ENCODE results near the gene CSF3. TPM values are rescaled to one million over a fixed set of nuclear protein-coding genes. Genes with fewer than 3 reads are reported as not detected.

CSF3 gene
- total RNA-seq, 1 experiment from 2014 or later = not detected

DNA sequence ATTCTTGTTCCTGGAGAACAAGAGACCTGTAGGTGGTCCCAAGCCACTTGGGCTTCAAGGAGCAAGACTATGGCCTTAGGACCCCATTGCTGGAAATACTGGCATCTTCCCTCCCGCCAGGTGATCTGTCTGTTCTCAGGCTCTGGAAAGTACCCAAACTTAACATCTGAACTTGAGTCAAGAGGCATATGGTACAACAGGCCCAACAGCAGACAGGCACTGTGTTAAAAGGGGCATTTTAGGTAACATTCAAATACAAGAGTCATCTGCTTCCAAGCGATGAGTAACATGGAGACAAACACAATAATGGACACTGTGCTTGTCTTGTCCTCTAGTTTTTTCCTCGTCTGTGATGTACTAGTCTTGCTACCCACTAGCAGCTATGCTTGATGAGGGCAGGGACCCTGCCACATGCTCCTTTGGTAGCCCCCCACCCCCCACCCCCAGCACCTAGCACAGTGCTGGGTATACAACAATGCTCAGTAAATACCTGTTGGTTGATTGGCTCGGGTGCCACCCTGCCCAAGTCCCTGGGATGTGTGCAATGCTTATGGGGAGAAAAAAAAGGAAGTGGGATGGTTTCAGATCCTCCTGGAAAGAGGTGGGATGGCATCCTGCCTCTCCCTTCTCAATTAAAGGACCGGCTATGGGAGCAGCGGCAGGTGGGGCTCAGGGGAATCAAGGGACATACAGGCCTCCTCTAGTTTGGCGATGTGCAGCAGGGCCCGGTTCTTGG is 19.4 kb downstream of the CSF3 start:
- H3K4me2 ChIP-seq (ENCODE audit: low read length) = no peak overlapping the region
- H3K4me1 ChIP-seq (ENCODE audit: control insufficient read depth in 1 of 2, insufficient read depth in 2 of 2, low read length in 2 of 2) = peaks cover 3 to 8% of the 10 kb centered on the region in 2 experiments; a peak in 3 of 4 replicates
- 0 out of 2 replicates have a peak, but pooled peaks have one; percentile 8 for ATAC-seq
- TF ChIP-seq ZBTB33 (IDR thresholded peaks at IDR 0.05; ENCODE audit: extremely low read depth, insufficient replicate concordance, low read length) = no peak
- TF ChIP-seq SP1 (IDR thresholded peaks at IDR 0.05; ENCODE audit: low read depth) = no peak
- no peak for TF ChIP-seq CTCF (IDR thresholded peaks at IDR 0.05 in 2 of 3, conservative IDR thresholded peaks at IDR 0.05 in 1 of 3; ENCODE audit: borderline replicate concordance in 1 of 3, insufficient read depth in 1 of 3, low read depth in 2 of 3, low read length in 2 of 3)
- TF ChIP-seq EGR1 (IDR thresholded peaks at IDR 0.05; ENCODE audit: low read depth) = no peak
- TF ChIP-seq JUND (IDR thresholded peaks at IDR 0.05) = no peak
- no peak for TF ChIP-seq SRF (IDR thresholded peaks at IDR 0.05; ENCODE audit: low read depth)
- TF ChIP-seq TCF7L2 (IDR thresholded peaks at IDR 0.05; ENCODE audit: borderline replicate concordance, extremely low read depth, insufficient read depth, insufficient read length) = no peak
- no peak for TF ChIP-seq RAD21 (IDR thresholded peaks at IDR 0.05; ENCODE audit: low read depth)
- TF ChIP-seq, protein P1, sequence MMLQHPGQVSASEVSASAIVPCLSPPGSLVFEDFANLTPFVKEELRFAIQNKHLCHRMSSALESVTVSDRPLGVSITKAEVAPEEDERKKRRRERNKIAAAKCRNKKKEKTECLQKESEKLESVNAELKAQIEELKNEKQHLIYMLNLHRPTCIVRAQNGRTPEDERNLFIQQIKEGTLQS (IDR thresholded peaks at IDR 0.05) = no peak
- TF ChIP-seq, protein P2, sequence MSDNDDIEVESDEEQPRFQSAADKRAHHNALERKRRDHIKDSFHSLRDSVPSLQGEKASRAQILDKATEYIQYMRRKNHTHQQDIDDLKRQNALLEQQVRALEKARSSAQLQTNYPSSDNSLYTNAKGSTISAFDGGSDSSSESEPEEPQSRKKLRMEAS (IDR thresholded peaks at IDR 0.05) = no peak
- TF ChIP-seq, protein P3, sequence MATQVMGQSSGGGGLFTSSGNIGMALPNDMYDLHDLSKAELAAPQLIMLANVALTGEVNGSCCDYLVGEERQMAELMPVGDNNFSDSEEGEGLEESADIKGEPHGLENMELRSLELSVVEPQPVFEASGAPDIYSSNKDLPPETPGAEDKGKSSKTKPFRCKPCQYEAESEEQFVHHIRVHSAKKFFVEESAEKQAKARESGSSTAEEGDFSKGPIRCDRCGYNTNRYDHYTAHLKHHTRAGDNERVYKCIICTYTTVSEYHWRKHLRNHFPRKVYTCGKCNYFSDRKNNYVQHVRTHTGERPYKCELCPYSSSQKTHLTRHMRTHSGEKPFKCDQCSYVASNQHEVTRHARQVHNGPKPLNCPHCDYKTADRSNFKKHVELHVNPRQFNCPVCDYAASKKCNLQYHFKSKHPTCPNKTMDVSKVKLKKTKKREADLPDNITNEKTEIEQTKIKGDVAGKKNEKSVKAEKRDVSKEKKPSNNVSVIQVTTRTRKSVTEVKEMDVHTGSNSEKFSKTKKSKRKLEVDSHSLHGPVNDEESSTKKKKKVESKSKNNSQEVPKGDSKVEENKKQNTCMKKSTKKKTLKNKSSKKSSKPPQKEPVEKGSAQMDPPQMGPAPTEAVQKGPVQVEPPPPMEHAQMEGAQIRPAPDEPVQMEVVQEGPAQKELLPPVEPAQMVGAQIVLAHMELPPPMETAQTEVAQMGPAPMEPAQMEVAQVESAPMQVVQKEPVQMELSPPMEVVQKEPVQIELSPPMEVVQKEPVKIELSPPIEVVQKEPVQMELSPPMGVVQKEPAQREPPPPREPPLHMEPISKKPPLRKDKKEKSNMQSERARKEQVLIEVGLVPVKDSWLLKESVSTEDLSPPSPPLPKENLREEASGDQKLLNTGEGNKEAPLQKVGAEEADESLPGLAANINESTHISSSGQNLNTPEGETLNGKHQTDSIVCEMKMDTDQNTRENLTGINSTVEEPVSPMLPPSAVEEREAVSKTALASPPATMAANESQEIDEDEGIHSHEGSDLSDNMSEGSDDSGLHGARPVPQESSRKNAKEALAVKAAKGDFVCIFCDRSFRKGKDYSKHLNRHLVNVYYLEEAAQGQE (IDR thresholded peaks at IDR 0.05; ENCODE audit: low read depth) = no peak
- TF ChIP-seq EZH2 (IDR thresholded peaks at IDR 0.05) = no peak
- TF ChIP-seq SIN3A (IDR thresholded peaks at IDR 0.05; ENCODE audit: low read depth) = no peak
- no peak for TF ChIP-seq CBX3 (IDR thresholded peaks at IDR 0.05; ENCODE audit: low read depth)
- TF ChIP-seq ELF1 (IDR thresholded peaks at IDR 0.05; ENCODE audit: borderline replicate concordance, low read depth) = no peak
- no peak for TF ChIP-seq ZFX (IDR thresholded peaks at IDR 0.05)
- no peak for TF ChIP-seq CEBPB (IDR thresholded peaks at IDR 0.05; ENCODE audit: low read depth)
- no peak for TF ChIP-seq POLR2A (IDR thresholded peaks at IDR 0.05; ENCODE audit: borderline replicate concordance, extremely low read depth, insufficient read depth, insufficient read length)
- TF ChIP-seq POLR2AphosphoS5 (IDR thresholded peaks at IDR 0.05; ENCODE audit: low read depth, low read length) = no peak
- no peak for TF ChIP-seq ZNF274 (IDR thresholded peaks at IDR 0.05; ENCODE audit: low read depth, low read length)
- BruUV-seq (replicated peaks) = no TSS peak
- no peak overlapping the region for H3K27ac ChIP-seq (ENCODE audit: low read depth, low read length)
- intact Hi-C loops (cut with micrococcal nuclease) = no loop called here
- H3K79me2 ChIP-seq (ENCODE audit: insufficient read depth, low read length) = no peaks in the 10 kb centered on the region
- ChIA-PET RAD21 (ENCODE audit: low non-redundant PET in 1 of 2, low total read pairs in 2 of 2, uncharacterized antibody in 2 of 2, unreplicated experiment in 2 of 2) (interaction anchor here (0.6 to 1.8 kb wide), 5 partner anchors 21 to 78 kb away, joined by 3 to 6 read pairs (median 4); no protein-coding TSS in a partner anchor), POLR2A (interaction anchor here (1.3 kb wide), 1 partner anchor 64 kb away, joined by 3 read pairs; no protein-coding TSS in a partner anchor), CTCF (interaction anchor here (0.5 to 2.9 kb wide), 15 partner anchors 9 to 260 kb away, joined by 3 to 12 read pairs (median 4); no protein-coding TSS in a partner anchor)
- DNase-seq (ENCODE audit: low read depth, low spot score) = no peak
- peaks cover 14 to 19% of the 10 kb centered on the region in 2 experiments; a peak in 3 of 4 replicates for H3K36me3 ChIP-seq (ENCODE audit: control insufficient read depth in 1 of 2, insufficient read depth in 2 of 2, low read length in 2 of 2)
- no peak overlapping the region for H3K9ac ChIP-seq (ENCODE audit: low read length)
- no peak overlapping the region for H3K4me3 ChIP-seq (replicated peaks in 1 of 2; ENCODE audit: low read depth in 1 of 2, low read length in 2 of 2)
- no peaks in the 10 kb centered on the region for H4K20me1 ChIP-seq (ENCODE audit: insufficient read depth)
- H2AFZ ChIP-seq (ENCODE audit: low read depth, low read length, poor library complexity, severe bottlenecking) = no peak overlapping the region
- no peaks in the 10 kb centered on the region for H3K9me3 ChIP-seq (ENCODE audit: control insufficient read depth in 1 of 2, insufficient read depth in 1 of 2, low read depth in 1 of 2, low read length in 2 of 2)
- no peaks in the 10 kb centered on the region for H3K9me2 ChIP-seq (ENCODE audit: insufficient read depth)
- no peaks in the 10 kb centered on the region for H3K27me3 ChIP-seq (ENCODE audit: insufficient read depth, low read length)

Measured in HCT116 (cell line).